Pons (tissue), 1 donor: ENCODE data around the gene TNIP3.
A peak's percentile ranks its signal among the peaks of the same experiment; 100 is the strongest.

ENCODE experiments used
- DNase-seq: peaks from one replicate; pipeline ENCODE4 v3.0.0-alpha.2; 2016; ENCODE audit warnings: low spot score

TNIP3 gene

GRCh38 chr4:121138039-121138825 is 25.9 kb downstream of the TNIP3 start:
- no peak for DNase-seq

GRCh38 chr4:121130326-121130660 is 33.8 kb downstream of the TNIP3 start:
- no peak for DNase-seq

GRCh38 chr4:121129606-121130325 is 34.4 kb downstream of the TNIP3 start:
- DNase-seq = no peak

- DNase-seq = no peak
These were observed 37.0 kb downstream of the TNIP3 start for GRCh38 chr4:121127100-121127499.

- DNase-seq = no peak
These were observed 37.6 kb downstream of the TNIP3 start for GRCh38 chr4:121126449-121127006.

- DNase-seq = no peak
These were observed 38.6 kb downstream of the TNIP3 start for GRCh38 chr4:121125498-121125885.

GRCh38 chr4:121122661-121123060 is 41.5 kb downstream of the TNIP3 start:
- no peak for DNase-seq

- DNase-seq = no peak
These were observed 44.4 kb downstream of the TNIP3 start for GRCh38 chr4:121119715-121120114.

- no peak for DNase-seq
These were observed 45.8 kb downstream of the TNIP3 start for GRCh38 chr4:121118344-121118743.

GRCh38 chr4:121114756-121115155 is 49.4 kb downstream of the TNIP3 start:
- no peak for DNase-seq

GRCh38 chr4:121112530-121112929 is 51.6 kb downstream of the TNIP3 start:
- no peak for DNase-seq

- DNase-seq = no peak
These were observed 55.6 kb downstream of the TNIP3 start for GRCh38 chr4:121108557-121108956.

- DNase-seq = no peak
These were observed 56.6 kb downstream of the TNIP3 start for GRCh38 chr4:121107507-121107906.

- DNase-seq = no peak
These were observed 63.9 kb downstream of the TNIP3 start for GRCh38 chr4:121100093-121100775.

GRCh38 chr4:121098266-121098665 is 65.9 kb downstream of the TNIP3 start:
- DNase-seq = no peak

- DNase-seq = peak; percentile 56
These were observed 67.5 kb downstream of the TNIP3 start for GRCh38 chr4:121096629-121097028.

- no peak for DNase-seq
These were observed 67.9 kb downstream of the TNIP3 start for GRCh38 chr4:121096191-121096590.

- no peak for DNase-seq
These were observed 69.7 kb downstream of the TNIP3 start for GRCh38 chr4:121094297-121094966.

- DNase-seq = no peak
These were observed 70.9 kb downstream of the TNIP3 start for GRCh38 chr4:121093261-121093660.

- DNase-seq = no peak
These were observed 72.2 kb downstream of the TNIP3 start for GRCh38 chr4:121091941-121092340.

GRCh38 chr4:121088867-121089266 is 75.3 kb downstream of the TNIP3 start:
- DNase-seq = no peak
